ENCODE results near the gene ABHD16B. TPM values are rescaled to one million over a fixed set of nuclear protein-coding genes. Genes with fewer than 3 reads are reported as not detected.

Gene ABHD16B
- total and polyA plus RNA-seq, 5 experiments from 2014 or later = 0.29 to 0.60 (median 0.57) TPM; not detected in 2

DNA sequence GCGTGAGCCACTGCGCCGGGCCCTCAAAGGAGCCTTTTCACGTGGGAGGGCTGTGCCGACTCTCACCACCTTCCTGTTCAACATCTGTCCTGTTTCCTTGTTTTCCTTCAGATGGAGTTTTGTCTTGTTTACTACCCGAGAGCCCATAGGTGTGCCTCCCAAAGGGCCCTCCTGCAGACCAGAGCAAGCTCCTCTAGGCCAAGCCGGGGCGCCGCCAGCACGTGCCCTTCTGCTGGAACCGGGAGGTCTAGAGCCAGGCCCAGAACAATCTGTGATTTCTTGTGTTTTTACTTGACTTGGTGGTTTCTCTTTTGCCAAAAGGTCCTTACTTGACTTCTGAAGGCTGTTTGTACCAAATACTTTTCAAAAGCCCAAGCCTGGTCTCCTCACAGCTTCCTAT, 25.6 kb downstream of the ABHD16B start:
- POLR2A ChIA-PET = interaction anchor here (0.6 to 0.9 kb wide), 2 partner anchors 12 to 20 kb away, joined by 3 read pairs; no protein-coding TSS in a partner anchor

DNA sequence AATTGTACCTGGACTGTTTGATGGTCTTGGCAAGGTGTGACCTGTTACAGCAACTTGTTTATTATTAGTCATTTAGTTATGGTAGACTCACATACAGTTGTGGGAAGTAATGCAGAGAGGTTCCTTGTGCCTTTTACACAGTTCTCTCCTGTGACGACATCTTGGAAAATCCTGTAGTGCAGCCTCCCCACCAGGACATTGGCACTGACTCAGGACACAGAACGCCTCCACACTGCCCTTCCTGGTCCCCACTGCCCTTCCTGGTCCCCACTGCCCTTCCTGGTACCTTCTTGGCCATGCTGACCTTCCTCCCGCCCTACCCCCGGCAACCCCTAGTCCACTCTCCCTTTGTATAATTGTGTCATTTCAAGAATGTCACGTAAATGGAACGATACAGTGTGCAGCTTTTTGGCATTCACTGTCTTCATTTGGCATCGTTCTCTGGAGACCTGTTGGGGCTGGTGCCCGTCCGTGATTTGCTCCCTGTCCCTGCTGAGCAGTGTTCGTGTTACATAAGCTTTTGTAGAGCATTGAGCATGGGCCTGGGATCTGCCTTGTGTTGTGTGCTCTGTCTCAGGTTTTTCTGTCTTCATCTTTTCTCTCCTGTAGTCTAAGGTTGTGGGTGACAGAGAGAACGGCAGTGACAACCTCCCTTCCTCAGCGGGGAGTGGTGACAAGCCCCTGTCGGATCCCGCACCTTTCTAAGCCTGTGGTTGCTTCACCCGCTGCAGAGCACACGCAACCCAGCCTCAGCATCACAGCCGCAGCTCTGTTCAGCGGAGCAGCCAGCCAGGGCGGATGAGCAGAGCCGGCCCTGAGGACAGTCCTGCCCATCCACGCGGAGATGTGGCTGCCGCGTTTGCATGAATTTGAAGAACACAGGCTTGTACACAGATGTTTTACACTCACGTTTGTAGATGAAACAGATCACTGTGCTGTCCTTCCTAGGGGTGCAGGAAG, 28.2 kb downstream of the ABHD16B start:
- H3K36me3 Mint-ChIP-seq = peaks cover 0 to 38% (median 7%) of the 10 kb centered on the region in 3 donors
- no peak for DNase-seq
- H3K27me3 Mint-ChIP-seq = no peaks in the 10 kb centered on the region
- H3K27ac Mint-ChIP-seq = no peak overlapping the region
- peaks cover 7 to 8% (median 7%) of the 10 kb centered on the region in 4 donors for H3K4me1 Mint-ChIP-seq
- no peak overlapping the region for H3K4me3 Mint-ChIP-seq
- H3K9me3 Mint-ChIP-seq = no peaks in the 10 kb centered on the region
- POLR2A ChIA-PET = interaction anchor here (1.1 kb wide), 1 partner anchor 139 kb away, joined by 3 read pairs; no protein-coding TSS in a partner anchor
- ATAC-seq = no peak

More for the DNA sequence above, 25.6 kb downstream of the ABHD16B start:
- no peak for ATAC-seq
- Mint-ChIP-seq H3K27ac (peak overlapping the region in 3 of 10 donors; percentile 22 to 81 (median 53)), H3K27me3 (no peaks in the 10 kb centered on the region), H3K4me3 (no peak overlapping the region), H3K36me3 (peaks cover 0 to 50% (median 7%) of the 10 kb centered on the region in 3 donors), H3K4me1 (peaks cover 0 to 6% (median under 1%) of the 10 kb centered on the region in 4 donors), H3K9me3 (no peaks in the 10 kb centered on the region)
- DNase-seq = no peak

GRCh38 chr20:63890201-63890576, 28.9 kb downstream of the ABHD16B start:
- Mint-ChIP-seq H3K4me1 (peaks cover 7 to 10% (median 8%) of the 10 kb centered on the region in 4 donors), H3K9me3 (no peaks in the 10 kb centered on the region), H3K27me3 (no peaks in the 10 kb centered on the region), H3K4me3 (no peak overlapping the region), H3K27ac (no peak overlapping the region), H3K36me3 (peaks cover 0 to 34% (median 7%) of the 10 kb centered on the region in 3 donors)
- no peak for ATAC-seq
- POLR2A ChIA-PET = interaction anchor here (1.1 kb wide), 1 partner anchor 140 kb away, joined by 3 read pairs; no protein-coding TSS in a partner anchor
- DNase-seq = no peak

- Mint-ChIP-seq H3K4me1 (peaks cover 7 to 10% (median 8%) of the 10 kb centered on the region in 4 donors), H3K27ac (no peak overlapping the region), H3K36me3 (peaks cover 0 to 34% (median 8%) of the 10 kb centered on the region in 3 donors), H3K9me3 (no peaks in the 10 kb centered on the region), H3K4me3 (no peak overlapping the region), H3K27me3 (no peaks in the 10 kb centered on the region)
- no peak for ATAC-seq
- DNase-seq = no peak
- POLR2A ChIA-PET = no interaction called here
These were observed 29.3 kb downstream of the ABHD16B start for GRCh38 chr20:63890616-63891015.

GRCh38 chr20:63891061-63892002, 30.0 kb downstream of the ABHD16B start:
- Mint-ChIP-seq H3K27ac (no peak overlapping the region), H3K4me3 (peak overlapping the region in 1 of 10 donors; percentile 67), H3K36me3 (peaks cover 0 to 31% (median 10%) of the 10 kb centered on the region in 3 donors), H3K27me3 (no peaks in the 10 kb centered on the region), H3K4me1 (peaks cover 12 to 17% (median 15%) of the 10 kb centered on the region in 4 donors), H3K9me3 (no peaks in the 10 kb centered on the region)
- no peak for DNase-seq
- POLR2A ChIA-PET = no interaction called here
- ATAC-seq = no peak

DNA sequence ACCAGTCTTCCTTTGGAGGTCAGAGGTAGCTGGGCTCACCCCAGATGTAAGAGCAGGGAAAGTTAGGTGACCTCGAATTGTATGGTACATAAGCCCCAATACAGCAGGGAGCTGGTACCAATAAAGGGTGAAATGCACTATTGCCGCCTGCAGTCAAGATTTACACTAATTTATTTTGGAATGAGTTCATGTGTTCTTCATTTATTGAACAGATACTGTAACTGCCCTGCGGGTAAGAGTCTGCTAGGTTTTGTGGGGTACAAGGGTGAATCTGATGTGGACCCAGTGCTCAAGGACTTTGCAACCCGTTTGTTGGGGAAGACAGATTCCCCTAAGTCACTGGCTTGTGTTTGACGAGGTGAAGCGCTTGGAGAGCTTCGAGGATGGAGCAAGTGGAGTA, 31.1 kb downstream of the ABHD16B start:
- no peak overlapping the region for H3K27ac Mint-ChIP-seq
- H3K36me3 Mint-ChIP-seq = peaks cover 0 to 25% (median 8%) of the 10 kb centered on the region in 3 donors
- H3K4me1 Mint-ChIP-seq = peaks cover 15 to 26% (median 23%) of the 10 kb centered on the region in 4 donors
- H3K4me3 Mint-ChIP-seq = peak overlapping the region in 2 of 10 donors; percentile 22 to 42
- no peak for ATAC-seq
- DNase-seq = no peak
- H3K27me3 Mint-ChIP-seq = no peaks in the 10 kb centered on the region
- H3K9me3 Mint-ChIP-seq = no peaks in the 10 kb centered on the region
- POLR2A ChIA-PET = interaction anchor here (0.6 to 0.7 kb wide), 3 partner anchors 14 to 354 kb away, joined by 4 to 6 read pairs (median 4); no protein-coding TSS in a partner anchor

- POLR2A ChIA-PET = interaction anchor here (0.5 to 2.2 kb wide), 4 partner anchors 8 to 75 kb away, joined by 3 to 8 read pairs (median 3); no protein-coding TSS in a partner anchor
- H3K36me3 Mint-ChIP-seq = peaks cover 0 to 30% (median 8%) of the 10 kb centered on the region in 3 donors
These were observed 32.7 kb downstream of the ABHD16B start for GRCh38 chr20:63893999-63894357.

GRCh38 chr20:63894358-63895201, 33.3 kb downstream of the ABHD16B start, which contains the start of gene DNAJC5:
Gene DNAJC5, plus strand, starts transcription at chr20:63895126. Its CDS starts 33,220 bp downstream, at chr20:63928346.
- POLR2A ChIA-PET = interaction anchor here (1.1 to 2.2 kb wide), 4 partner anchors 31 to 79 kb away, joined by 3 to 8 read pairs (median 4); no protein-coding TSS in a partner anchor
- peaks cover 29 to 47% (median 43%) of the 10 kb centered on the region in 4 donors for H3K4me1 Mint-ChIP-seq
- ATAC-seq = peak; percentile 81 to 82
- peak within 1 kb of the TSS; percentile 86 to 98 (median 92) for H3K4me3 Mint-ChIP-seq
- H3K27me3 Mint-ChIP-seq = no peaks in the 10 kb centered on the region
- peak within 1 kb of the TSS; percentile 89 to 99 (median 96) for H3K27ac Mint-ChIP-seq
- peak; percentile 93 to 98 (median 97) for DNase-seq
- peaks cover 0 to 24% (median 4%) of the 10 kb centered on the region in 3 donors for H3K36me3 Mint-ChIP-seq
- H3K9me3 Mint-ChIP-seq = no peaks in the 10 kb centered on the region

More at GRCh38 chr20:63893999-63894357, 32.7 kb downstream of the ABHD16B start:
- H3K27ac Mint-ChIP-seq = peak overlapping the region; percentile 45 to 92 (median 83)
- DNase-seq (no peak), ATAC-seq (no peak)
- H3K27me3 Mint-ChIP-seq = no peaks in the 10 kb centered on the region
- no peaks in the 10 kb centered on the region for H3K9me3 Mint-ChIP-seq
- peaks cover 26 to 42% (median 38%) of the 10 kb centered on the region in 4 donors for H3K4me1 Mint-ChIP-seq
- H3K4me3 Mint-ChIP-seq = peak overlapping the region; percentile 64 to 91 (median 86)

DNA sequence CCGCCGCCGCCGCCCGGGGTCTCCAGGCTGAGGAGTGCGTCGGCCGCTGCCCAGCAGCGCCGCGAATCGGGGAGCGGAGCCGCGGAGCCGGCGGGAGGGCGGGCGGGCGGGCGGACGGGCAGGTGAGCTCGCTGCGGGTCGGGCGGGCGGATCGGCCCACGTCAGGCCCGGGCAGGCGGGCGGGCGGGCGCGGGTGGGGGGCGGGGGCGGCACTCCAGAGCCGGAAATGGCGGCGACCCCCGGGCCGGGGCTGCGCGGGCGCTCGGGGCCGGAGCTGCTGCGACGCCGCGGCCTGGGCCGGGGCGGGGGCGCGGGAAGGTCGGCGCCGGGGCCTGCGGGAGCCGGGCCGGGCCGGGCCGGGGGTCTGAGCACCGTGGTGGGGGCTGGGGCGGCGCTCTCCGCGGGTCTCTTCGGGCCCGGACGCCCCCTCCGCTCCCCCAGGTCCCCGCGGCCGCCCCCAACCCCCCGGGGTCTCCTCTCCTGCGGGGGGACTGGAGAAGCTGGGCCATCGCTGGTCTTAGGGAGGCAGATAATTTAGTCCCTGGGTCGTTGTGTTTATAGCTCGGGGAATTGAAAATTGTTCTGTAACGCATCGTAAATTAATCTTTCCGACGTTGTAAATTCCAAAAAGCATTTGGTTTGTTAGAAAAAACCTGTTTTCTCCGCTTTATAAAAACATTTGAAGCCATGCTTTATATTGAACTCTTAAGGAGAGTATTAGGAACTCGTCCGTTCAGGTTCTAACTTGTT, 34.1 kb downstream of the ABHD16B start:
- DNase-seq (peak in 1 of 10 donors; percentile 15), ATAC-seq (peak in 1 of 2 donors; percentile 27)
- H3K27ac Mint-ChIP-seq = peak overlapping the region; percentile 89 to 99 (median 96)
- peaks cover 0 to 16% (median 3%) of the 10 kb centered on the region in 3 donors for H3K36me3 Mint-ChIP-seq
- POLR2A ChIA-PET = interaction anchor here (0.8 to 2.2 kb wide), 9 partner anchors 13 to 374 kb away, joined by 3 to 11 read pairs (median 5); partner anchors contain the start of genes LIME1, PPDPF, TPD52L2 and UCKL1
- H3K4me3 Mint-ChIP-seq = peak overlapping the region; percentile 86 to 98 (median 92)
- H3K4me1 Mint-ChIP-seq = peaks cover 29 to 53% (median 45%) of the 10 kb centered on the region in 4 donors
- H3K9me3 Mint-ChIP-seq = no peaks in the 10 kb centered on the region
- no peaks in the 10 kb centered on the region for H3K27me3 Mint-ChIP-seq

DNA sequence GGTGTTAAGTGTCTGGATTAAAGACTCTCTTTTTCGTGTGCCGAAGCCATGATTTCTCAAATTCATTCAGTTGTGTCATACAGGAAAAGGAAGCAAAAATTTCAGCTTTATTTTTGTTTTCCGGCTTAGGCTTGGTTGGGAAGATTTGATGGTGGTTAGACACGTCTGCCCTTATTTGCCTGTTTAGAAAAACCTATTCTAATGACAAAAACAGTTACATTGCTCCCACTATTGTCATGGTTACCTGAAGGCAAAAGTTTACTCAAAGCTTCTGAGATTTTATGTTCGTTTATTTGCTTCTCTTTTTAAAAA, 34.6 kb downstream of the ABHD16B start:
- ATAC-seq (peak; percentile 10 to 29), DNase-seq (peak in 3 of 10 donors; percentile 40 to 41 (median 40))
- Mint-ChIP-seq H3K4me3 (peak overlapping the region; percentile 86 to 98 (median 92)), H3K27me3 (no peaks in the 10 kb centered on the region), H3K4me1 (peaks cover 29 to 58% (median 47%) of the 10 kb centered on the region in 4 donors), H3K27ac (peak overlapping the region; percentile 89 to 99 (median 96)), H3K9me3 (no peaks in the 10 kb centered on the region), H3K36me3 (peaks cover 0 to 15% (median 3%) of the 10 kb centered on the region in 3 donors)
- POLR2A ChIA-PET = interaction anchor here (0.8 to 2.3 kb wide), 10 partner anchors 12 to 375 kb away, joined by 3 to 11 read pairs (median 6); partner anchors contain the start of genes LIME1, PPDPF, SAMD10 and TPD52L2

Data from naive thymus-derived CD8-positive, alpha-beta T cell (primary cell).